Keratinocyte (primary cell): ENCODE results near the gene EXOC6B. TPM values are rescaled to one million over a fixed set of nuclear protein-coding genes. Genes with fewer than 3 reads are reported as not detected.

Source experiments
- DNase-seq: peaks from one replicate; pipeline ENCODE4 v3.0.0-alpha.2; 2011; ENCODE audit warnings: low read depth, missing footprints, low spot score
- FAIRE-seq: peaks from 2 replicates; lab custom pipeline; 2011; peaks lifted over from hg19 to GRCh38; lab: Jason Lieb, UNC
- H2AFZ ChIP-seq: 2 replicates; pipeline ENCODE4 v1.6.0; 2012; ENCODE audit warnings: low read length, control low read depth, inconsistent platforms; ENCODE audit not compliant: control insufficient read depth
- H3K27ac ChIP-seq: 2 replicates; pipeline ENCODE4 v1.5.1; 2011; ENCODE audit warnings: low read length; ENCODE audit not compliant: control insufficient read depth, insufficient read depth
- H3K27me3 ChIP-seq: 3 replicates; pipeline ENCODE4 v1.6.0; 2011; ENCODE audit warnings: low read length; ENCODE audit not compliant: control insufficient read depth, insufficient read depth; ENCODE audit errors: extremely low read depth
- H3K36me3 ChIP-seq, 2 experiments: 2 replicates in 1 of 2; 3 replicates in 1 of 2; pipeline ENCODE4 v1.5.1; 2011; ENCODE audit warnings: low read length in 2 of 2, mild to moderate bottlenecking in 1 of 2; ENCODE audit not compliant: control insufficient read depth in 2 of 2, insufficient read depth in 2 of 2; ENCODE audit errors: extremely low read depth in 1 of 2
- H3K4me1 ChIP-seq: 3 replicates; pipeline ENCODE4 v1.5.1; 2011; ENCODE audit warnings: low read length; ENCODE audit not compliant: control insufficient read depth, insufficient read depth; ENCODE audit errors: extremely low read depth
- H3K4me2 ChIP-seq: 3 replicates; pipeline ENCODE4 v1.6.0; 2011; ENCODE audit warnings: low read depth, low read length; ENCODE audit not compliant: control insufficient read depth, insufficient read depth; ENCODE audit errors: extremely low read depth
- H3K4me3 ChIP-seq, 3 experiments: fragments of 200-600 bp in 1 of 3; sonication (generic) in 1 of 3; 2 replicates in 2 of 3; 3 replicates in 1 of 3; pipeline ENCODE4 v1.5.1; 2011 to 2016; ENCODE audit warnings: low read length in 3 of 3, mild to moderate bottlenecking in 3 of 3, control low read depth in 2 of 3, inconsistent platforms in 1 of 3, low read depth in 1 of 3, mixed read lengths in 1 of 3, mixed run types in 1 of 3, moderate library complexity in 1 of 3; ENCODE audit not compliant: control insufficient read depth in 2 of 3, insufficient read depth in 2 of 3; ENCODE audit errors: extremely low read depth in 1 of 3
- H3K79me2 ChIP-seq: 2 replicates; pipeline ENCODE4 v1.6.0; 2012; ENCODE audit warnings: low read length; ENCODE audit not compliant: control insufficient read depth, insufficient read depth
- H3K9ac ChIP-seq: 3 replicates; pipeline ENCODE4 v1.6.0; 2011; ENCODE audit warnings: low read length; ENCODE audit not compliant: control insufficient read depth, insufficient read depth; ENCODE audit errors: extremely low read depth
- H3K9me1 ChIP-seq: 3 replicates; pipeline ENCODE4 v1.6.0; 2011; ENCODE audit warnings: low read length; ENCODE audit not compliant: control insufficient read depth, insufficient read depth; ENCODE audit errors: extremely low read depth
- H3K9me3 ChIP-seq: 2 replicates; pipeline ENCODE4 v1.5.1; 2012; ENCODE audit warnings: low read depth, low read length; ENCODE audit not compliant: control insufficient read depth
- H4K20me1 ChIP-seq: 3 replicates; pipeline ENCODE4 v1.6.0; 2011; ENCODE audit warnings: low read length; ENCODE audit not compliant: control insufficient read depth, insufficient read depth; ENCODE audit errors: extremely low read depth
- EZH2 ChIP-seq: IDR thresholded peaks from one replicate; pipeline ENCODE4 v1.6.1; 2012; ENCODE audit warnings: inconsistent platforms, mild to moderate bottlenecking, low read length, moderate library complexity
- dilution Hi-C: fragments of 300-500 bp; cut with MboI; formaldehyde crosslinking; loops from one replicate; pipeline ENCODE4 v1.7.0; 2020; ENCODE audit warnings: low sequenced_read_pairs; ENCODE audit not compliant: extremely low pct_ligation_motif_present
- polyA plus RNA-seq, 5 experiments: library from polyadenylated mRNA; depleted of rRNA in 3 of 5; stranded (reverse) in 3 of 5; stranded (forward) in 1 of 5; unstranded in 1 of 5; fragments of >200 nt; gene quantifications; 1 replicate in 1 of 5; 2 replicates in 3 of 5; 3 replicates in 1 of 5; pipeline versions ENCODE4 v1.2.1 to v1.2.3, GENCODE V29; 2011 to 2012; ENCODE audit warnings: missing spikeins in 2 of 5, low read depth in 1 of 5, low replicate concordance in 1 of 5
- TF ChIP-seq, protein P1 (sequence below), 3 experiments: IDR thresholded peaks in 1 of 3; conservative IDR thresholded peaks in 1 of 3; optimal IDR thresholded peaks in 1 of 3; 2 replicates in 2 of 3; 3 replicates in 1 of 3; pipeline versions ENCODE3 to v1.5.1; 2011; ENCODE audit warnings: low read length in 3 of 3, mild to moderate bottlenecking in 3 of 3, moderate library complexity in 2 of 3, control low read depth in 1 of 3, inconsistent platforms in 1 of 3; ENCODE audit not compliant: insufficient read depth in 2 of 3; ENCODE audit errors: extremely low read depth in 1 of 3

Gene EXOC6B
- polyA plus RNA-seq, 1 donor (not counting 4 experiments of a cell fraction or from before 2014, with no cell fraction given) = 37.3 TPM

DNA sequence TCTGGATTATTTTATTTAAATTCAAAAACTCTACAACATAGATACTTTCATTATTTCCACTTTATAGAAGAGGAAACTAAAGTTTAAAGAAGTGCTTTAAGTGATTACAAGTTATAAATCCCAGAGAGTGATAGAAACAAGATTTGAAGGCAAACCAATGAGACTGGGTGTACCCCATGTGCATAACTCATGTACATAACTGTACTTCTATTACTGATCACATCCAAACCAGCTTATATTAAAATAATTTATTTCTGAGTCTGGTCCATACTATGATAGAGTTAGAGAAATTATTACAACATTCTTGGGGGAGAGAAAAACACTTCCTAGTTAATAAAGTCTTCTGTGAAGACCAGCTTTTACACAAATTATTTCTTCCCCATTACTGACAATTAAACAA lies 221.4 kb downstream of the EXOC6B start:
- TF ChIP-seq, protein P1, sequence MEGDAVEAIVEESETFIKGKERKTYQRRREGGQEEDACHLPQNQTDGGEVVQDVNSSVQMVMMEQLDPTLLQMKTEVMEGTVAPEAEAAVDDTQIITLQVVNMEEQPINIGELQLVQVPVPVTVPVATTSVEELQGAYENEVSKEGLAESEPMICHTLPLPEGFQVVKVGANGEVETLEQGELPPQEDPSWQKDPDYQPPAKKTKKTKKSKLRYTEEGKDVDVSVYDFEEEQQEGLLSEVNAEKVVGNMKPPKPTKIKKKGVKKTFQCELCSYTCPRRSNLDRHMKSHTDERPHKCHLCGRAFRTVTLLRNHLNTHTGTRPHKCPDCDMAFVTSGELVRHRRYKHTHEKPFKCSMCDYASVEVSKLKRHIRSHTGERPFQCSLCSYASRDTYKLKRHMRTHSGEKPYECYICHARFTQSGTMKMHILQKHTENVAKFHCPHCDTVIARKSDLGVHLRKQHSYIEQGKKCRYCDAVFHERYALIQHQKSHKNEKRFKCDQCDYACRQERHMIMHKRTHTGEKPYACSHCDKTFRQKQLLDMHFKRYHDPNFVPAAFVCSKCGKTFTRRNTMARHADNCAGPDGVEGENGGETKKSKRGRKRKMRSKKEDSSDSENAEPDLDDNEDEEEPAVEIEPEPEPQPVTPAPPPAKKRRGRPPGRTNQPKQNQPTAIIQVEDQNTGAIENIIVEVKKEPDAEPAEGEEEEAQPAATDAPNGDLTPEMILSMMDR (optimal IDR thresholded peaks at IDR 0.05 in 1 of 3, IDR thresholded peaks at IDR 0.05 in 1 of 3, conservative IDR thresholded peaks at IDR 0.05 in 1 of 3; ENCODE audit: extremely low read depth in 1 of 3, insufficient read depth in 2 of 3, low read length in 3 of 3) = no peak
- TF ChIP-seq EZH2 = no peak
- H3K79me2 ChIP-seq = no peaks in the 10 kb centered on the region
- FAIRE-seq = no peak
- no peaks in the 10 kb centered on the region for H3K4me1 ChIP-seq
- DNase-seq = no peak
- no peak overlapping the region for H2AFZ ChIP-seq
- no peak overlapping the region for H3K9ac ChIP-seq
- H3K9me3 ChIP-seq = no peaks in the 10 kb centered on the region
- H3K27ac ChIP-seq = no peak overlapping the region
- no peaks in the 10 kb centered on the region for H3K36me3 ChIP-seq
- no peak overlapping the region for H3K4me3 ChIP-seq
- no peaks in the 10 kb centered on the region for H3K27me3 ChIP-seq
- no peak overlapping the region for H3K4me2 ChIP-seq
- no peaks in the 10 kb centered on the region for H3K9me1 ChIP-seq
- dilution Hi-C loops = no loop called here
- peaks cover 2% of the 10 kb centered on the region for H4K20me1 ChIP-seq

DNA sequence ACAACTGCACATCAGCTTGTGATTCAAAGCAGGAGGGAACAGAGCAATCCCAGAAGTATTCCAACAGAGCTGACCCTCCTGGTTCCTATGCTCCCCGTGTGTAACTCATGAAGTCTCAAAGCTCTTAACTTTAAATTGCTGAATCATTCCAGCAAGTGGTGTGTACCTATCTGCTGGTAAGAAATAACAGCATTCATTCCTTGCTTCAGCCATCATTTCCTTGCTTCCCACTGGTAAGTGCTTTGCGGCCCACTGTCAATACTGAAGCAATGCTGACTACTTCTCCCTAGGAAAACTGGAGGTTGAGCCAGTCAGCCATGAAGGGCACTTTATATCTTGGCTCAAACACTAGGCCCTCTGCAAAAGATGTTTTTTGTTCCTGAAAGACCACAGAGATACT lies 222.4 kb downstream of the EXOC6B start:
- H3K4me3 ChIP-seq = no peak overlapping the region
- no peak for TF ChIP-seq EZH2
- TF ChIP-seq, protein P1 (optimal IDR thresholded peaks at IDR 0.05 in 1 of 3, IDR thresholded peaks at IDR 0.05 in 1 of 3, conservative IDR thresholded peaks at IDR 0.05 in 1 of 3; ENCODE audit: extremely low read depth in 1 of 3, insufficient read depth in 2 of 3, low read length in 3 of 3) = no peak
- peaks cover 2% of the 10 kb centered on the region for H4K20me1 ChIP-seq
- H3K9me1 ChIP-seq = no peaks in the 10 kb centered on the region
- no peak overlapping the region for H3K27ac ChIP-seq
- no peaks in the 10 kb centered on the region for H3K4me1 ChIP-seq
- no peaks in the 10 kb centered on the region for H3K27me3 ChIP-seq
- no peak overlapping the region for H3K4me2 ChIP-seq
- no peak overlapping the region for H3K9ac ChIP-seq
- no peak for DNase-seq
- H2AFZ ChIP-seq = no peak overlapping the region
- no peaks in the 10 kb centered on the region for H3K9me3 ChIP-seq
- H3K36me3 ChIP-seq = no peaks in the 10 kb centered on the region
- no peaks in the 10 kb centered on the region for H3K79me2 ChIP-seq
- FAIRE-seq = no peak
- dilution Hi-C loops = no loop called here
